Measurements from ENCODE around the gene HOXA11.

The HOXA11 gene

DNA sequence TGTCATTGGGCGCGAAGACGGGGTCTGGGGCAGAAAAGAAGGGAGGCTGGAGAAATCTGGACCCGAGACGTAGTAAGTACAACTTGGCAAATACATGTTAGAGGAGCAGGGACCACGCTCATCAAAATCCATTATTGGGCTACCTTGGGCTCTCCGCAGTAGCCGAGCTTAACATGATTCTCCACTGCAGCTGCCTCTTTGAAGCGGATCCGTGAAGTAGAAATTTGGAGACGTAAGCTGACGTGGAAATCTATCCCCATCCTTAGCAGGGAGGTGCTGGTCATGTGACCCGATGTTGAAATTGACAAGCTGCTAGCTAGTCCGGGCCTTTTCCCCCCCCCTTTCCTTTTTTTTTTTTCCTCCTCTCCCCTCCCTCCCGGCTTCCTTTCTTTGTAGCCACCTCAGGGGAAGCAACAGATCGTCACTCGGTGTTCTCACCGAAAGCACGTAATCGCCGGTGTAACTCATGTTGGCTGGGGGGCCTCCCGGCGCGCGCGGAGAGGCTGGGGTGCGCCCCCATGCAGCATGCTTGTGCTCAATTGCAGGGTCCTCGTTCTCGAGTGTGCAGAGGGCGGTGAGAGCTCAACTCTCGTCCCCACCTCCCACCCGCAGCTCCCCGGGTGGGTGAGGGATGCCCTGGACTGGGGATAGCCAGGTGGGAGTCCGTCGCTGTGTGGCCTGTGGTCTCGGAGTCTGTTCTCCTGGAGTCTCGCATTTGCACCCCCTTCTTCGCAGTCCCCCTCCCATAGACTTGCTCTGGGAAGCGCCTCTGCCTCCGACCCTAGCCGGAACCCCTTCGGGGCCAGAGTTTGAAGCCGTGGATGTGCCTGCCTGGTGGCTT is at the start of gene HOXA11:
Gene HOXA11, minus strand, starts transcription at position 220 of the 841 bp plus-strand sequence. Its CDS starts 88 bp downstream, at position 132.
- peak; percentile 4 for DNase-seq

DNA sequence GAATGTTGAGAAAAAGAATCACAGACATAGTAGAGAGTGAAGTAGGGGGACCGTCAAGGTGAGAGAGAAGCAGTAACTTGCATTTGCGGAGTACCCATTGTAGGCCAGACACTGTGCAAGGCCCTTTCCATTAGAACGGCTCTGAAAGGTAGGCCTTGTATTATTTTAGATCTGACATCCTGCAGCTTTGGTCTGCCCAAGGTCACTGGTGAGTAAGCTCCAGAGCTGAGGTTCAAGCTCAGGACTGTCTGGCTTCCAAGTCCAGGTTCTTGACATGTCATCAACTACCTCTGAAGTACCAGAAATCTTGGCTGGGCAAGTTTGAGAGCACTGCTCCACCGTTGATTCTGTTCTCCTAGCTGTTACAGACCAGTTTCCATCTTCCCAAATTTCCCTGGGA is 44.4 kb upstream of the HOXA11 start:
- no peak for DNase-seq

DNA sequence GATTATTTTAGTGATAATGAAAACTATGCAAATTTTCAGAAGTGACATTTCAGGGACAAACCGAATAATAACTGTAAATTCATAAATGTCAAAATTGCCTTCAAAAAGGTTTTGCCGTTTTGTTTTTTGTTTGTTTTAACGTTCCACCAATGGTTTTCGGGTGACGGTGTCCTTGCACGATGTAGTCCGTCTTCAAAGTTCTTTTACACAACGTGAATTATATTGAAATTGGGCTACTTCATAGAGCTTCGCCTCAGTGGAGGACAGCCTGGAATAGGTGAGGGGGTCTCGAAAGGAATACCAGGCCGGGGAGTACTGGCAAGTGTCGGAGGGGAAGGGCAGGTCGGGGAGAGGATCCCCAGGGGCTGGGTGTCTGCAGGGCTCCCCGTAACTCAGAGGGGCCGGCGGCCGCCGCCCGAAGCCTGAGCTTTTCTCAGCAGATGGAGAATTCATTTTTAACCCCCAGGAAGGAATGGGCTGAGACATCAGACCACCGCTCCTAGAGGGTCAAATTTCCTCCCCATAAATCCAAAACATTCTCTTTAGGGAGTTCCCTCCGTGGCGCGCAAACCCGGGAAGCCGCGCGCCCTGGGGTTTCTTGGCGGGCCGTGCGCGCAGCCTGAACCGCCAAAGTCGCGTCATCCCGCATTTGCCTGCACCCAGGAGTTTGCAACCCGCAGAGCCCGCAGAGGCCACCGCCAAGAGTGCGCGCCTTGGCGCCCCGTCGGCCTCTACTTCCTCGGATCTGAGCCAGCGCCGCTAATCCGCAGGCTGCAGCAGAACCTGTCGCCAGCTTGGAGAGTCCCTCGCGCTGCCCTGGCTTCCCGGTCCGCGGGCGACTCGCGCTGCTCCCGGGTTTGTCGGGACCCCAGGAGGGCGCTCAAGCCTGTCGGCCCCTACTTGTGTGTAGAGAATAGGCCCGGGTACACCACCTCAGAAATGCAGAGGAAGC is 40.2 kb upstream of the HOXA11 start:
- DNase-seq, result no peak

DNA sequence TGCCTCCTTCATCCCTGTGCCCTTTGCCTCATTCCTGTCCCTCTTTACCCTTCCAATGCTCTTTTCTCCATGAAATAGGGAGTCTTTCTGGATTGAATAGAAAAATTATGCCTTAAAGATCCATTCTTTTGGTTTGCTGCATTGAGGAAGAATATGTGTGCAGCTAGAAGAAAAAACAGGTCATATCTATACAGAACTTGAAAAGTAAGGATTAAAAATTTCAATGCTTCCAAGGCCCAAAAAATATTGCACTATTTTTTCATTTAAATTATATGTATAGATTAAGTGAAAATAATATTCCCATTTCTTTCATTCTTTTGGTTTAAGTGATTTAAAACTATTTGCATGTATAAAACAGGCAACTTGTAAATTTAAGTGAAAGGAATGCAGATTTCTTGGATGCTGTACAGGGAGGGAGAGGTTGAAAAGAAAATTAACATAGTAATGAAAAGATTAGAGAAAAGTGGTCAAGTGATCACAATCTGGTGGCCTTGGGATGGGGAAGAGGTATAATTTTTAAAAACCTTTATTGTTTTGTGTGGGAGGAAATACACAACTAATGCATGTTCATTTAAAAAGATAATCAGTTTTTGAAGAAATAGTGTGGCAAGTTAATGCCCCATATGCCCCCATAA is 39.0 kb upstream of the HOXA11 start:
- no peak for DNase-seq

DNA sequence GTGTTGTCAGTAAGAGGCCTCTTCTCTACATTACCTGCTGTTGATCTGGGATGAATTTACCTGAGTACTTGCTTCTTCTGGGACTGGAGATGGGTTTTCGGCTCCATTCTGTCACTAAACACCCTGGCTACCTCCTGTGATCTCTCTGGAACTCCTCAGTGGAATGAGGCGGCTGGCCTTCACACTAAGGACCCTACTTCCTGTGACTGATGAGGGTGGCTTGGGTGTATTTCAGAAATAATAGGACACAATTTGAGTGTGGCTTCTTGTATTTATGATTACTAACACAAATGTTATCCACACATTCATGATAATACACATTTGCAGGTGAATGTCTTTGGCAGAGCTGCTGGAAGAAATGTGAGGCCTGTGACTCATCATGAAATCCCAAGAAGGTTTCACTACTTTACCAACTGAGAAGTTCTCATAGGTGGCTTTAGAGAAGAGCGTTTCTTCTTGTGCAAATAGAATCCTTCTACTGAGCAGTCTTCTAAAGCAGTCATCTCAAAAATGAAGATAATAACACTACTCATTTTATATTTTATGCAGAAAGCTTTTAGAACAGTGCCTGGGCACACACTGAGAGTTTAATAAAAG is 36.3 kb upstream of the HOXA11 start:
- DNase-seq, result no peak

GRCh38 chr7:27220440-27220955 is 35.5 kb upstream of the HOXA11 start:
- no peak for DNase-seq

DNA sequence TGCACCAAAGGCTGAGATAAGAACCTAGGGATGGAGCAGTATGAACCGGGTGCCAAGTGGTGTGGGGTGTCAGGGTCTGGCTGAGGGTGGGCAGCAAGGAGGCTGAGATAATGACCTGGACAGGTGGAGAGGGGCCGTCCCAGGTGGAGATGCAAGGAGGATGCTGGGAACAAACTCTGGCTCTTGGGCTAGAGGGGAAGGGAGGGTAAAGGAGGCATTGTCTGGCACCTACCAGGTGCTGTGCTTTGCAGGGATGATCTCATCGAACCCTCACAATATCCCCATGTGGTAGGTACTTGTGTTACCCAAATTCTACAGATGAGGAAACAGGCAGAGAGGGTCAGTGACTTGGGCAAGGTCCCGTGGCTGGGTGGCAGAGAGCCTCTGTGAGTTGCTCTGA is 34.8 kb upstream of the HOXA11 start:
- DNase-seq, result no peak

- no peak for DNase-seq
Measured at GRCh38 chr7:27217951-27218350, 32.9 kb upstream of the HOXA11 start.

DNA sequence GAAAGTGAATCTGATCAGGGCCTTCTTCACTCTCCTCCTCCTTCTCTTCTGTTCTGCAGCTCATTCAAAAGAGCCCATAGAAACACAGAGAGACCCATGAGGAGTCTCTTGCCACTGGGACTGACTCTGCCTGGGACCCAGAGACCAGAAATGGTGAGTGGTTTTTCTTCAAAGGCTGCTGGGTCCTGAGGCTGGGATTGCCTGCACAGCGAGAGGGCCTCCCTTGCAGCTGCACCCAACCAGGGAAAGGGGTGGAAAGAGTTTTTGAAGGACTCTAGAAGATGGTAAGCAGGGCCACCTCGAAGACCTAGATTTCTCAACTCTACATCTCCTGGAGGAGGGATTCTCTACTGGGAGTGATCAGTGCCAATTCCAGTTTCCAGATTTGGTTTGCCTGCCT is 30.3 kb upstream of the HOXA11 start:
- no peak for DNase-seq

DNA sequence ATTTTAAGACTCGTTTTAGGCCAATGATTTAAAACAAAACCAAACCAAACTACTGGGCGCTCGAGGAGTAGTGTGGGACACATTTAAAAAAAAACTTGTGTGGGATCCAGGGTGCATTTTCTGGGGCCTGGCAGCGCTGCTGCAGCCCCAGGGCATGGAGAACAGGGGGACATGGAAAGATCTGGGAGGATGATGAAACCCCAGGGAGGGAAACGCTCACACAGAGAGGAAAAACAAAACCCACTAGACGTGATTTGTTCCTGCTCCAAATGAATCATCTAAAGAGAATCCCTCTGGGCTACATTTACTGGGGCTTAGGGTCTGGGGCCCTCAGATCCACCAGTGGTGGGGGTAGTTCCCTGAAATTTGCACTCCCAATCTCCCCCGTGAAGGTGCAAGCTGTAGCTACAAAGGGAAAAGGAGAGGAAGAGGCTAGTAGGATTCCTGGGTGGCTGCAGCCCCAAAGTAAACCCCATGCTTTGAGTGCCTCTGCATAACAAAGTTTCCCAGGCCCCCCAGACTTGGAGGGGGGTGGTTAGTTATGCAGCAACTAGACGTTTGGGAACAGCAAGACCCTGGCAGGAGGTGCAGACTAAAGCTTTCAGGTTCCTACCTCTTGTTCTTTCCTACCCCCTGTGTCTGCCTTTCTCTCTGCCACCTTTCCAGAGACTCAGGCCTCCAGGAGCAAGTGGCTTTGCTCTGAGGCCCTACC is 29.4 kb upstream of the HOXA11 start:
- no peak for DNase-seq

DNA sequence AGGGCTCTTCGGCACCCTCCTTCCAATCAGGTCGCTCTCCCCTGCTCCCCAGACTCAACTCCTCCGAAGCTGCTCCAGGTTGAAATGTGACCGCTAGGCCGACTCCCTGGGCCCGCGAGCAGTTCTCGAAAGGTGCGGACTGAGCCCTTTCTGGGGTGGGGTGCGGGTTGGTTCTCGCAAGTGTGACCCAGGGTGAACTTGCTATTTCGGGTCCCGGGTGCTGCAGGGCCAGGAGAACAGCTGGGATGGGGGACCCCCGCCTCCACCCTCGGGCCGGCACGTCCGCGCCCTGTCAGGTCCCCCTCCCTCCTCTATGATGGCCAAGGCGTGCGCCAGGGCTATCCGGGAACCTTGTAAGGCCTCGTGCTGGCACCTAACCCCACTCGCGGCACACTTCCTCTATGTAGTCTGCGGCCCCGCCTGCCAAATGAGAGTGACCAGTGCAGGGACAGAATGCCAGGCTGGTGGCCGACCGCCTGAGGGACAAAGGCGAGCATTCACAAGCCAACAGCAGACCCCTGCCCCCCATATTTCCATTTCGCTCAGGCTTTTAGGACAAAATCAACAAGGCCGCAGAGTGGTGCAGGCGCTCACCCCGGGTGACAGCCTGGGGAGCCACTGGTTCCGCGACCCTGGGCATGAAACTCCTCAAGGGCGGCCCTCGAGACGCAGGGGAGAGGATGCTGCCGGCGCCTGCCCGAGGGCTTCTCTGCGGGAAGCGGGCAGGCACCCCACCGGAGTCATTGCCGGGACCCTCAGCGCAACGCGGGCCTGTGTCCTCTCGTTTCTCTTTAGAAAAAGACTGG is 28.6 kb upstream of the HOXA11 start:
- no peak for DNase-seq

DNA sequence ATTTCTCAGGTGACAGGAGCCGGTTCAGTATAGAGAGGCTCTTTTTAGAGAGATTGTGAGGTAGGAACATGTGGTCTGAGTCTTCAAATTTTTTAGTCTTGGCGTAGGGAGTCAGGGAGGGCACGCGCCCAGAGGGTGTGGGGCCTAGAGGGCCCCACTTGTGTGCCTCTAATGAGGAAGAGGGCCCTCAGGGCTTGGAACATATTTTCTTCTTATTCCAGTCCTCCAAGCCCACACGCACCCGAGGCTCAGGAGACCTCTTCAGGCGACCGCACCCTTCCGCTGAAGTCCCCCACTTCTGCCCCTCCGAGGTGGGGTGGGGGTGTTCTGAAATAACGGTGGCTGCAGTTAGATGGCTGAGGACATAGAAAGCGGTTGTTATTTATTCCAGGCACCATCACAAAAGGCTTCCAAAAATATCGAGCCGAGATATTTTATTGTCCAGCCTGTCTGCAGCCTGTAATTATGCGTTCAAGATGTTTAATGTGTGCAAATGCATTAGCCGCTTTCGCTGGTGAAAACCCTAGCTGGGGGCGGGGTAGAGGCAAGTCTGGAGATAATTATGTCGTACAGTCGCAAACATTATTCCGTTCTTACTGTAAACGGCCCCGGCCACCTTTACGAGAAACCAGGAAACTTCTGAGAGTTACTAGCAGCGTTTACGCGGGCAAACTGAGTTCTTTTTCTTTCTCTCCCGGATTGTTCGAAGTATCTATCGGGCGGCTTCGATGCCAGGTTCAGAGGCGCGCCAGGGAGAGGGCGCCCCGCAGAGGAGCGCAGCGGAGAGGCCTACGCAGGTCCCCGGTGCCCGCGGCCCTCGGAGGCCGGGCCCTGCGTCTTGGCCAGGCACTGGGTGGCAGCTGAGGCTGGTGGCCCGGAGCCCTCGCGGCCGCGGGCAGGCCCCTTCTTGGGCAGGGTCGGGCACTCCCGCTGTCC is 27.7 kb upstream of the HOXA11 start:
- no peak for DNase-seq

DNA sequence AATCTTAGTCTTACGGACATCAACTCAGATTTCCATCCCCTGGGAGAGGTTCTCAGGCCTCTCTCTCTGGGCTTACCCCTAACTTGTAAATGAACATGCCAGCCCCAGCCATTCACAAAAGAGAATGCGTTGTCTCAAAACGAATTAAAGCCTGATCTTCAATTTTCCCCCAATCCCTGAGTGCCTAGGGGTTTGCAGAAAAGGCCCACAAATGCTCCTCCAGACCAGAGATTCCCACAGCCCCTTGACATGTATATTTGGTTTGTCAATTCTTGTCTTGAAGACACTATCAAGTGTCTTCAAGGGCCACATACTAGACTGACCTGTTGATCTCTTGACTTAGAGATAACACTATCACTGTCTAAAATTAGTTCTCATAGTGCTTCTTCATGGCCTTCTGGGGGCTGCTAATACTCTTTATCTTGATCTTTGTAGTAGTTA is 26.8 kb upstream of the HOXA11 start:
- DNase-seq, result no peak

DNA sequence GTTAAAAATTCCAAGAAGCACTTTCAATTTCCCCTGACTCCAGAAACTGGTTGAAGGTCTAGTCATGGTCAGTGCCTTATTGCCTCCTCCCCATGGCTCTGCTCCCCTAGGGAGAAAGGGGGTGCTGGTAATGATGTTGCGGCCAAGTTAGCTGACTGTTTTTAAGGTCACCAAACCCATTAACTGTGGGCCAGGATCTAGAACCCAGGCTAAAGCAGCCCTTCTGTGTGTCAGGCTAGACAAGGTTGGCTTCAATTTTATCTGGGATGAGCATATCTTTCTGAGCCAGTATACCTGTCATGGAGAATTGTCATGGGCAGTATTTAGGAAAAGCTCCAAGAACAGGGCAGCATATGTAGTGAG is 26.0 kb upstream of the HOXA11 start:
- DNase-seq, result no peak

- peak; percentile 40 for DNase-seq
Measured at GRCh38 chr7:27210441-27211083, 25.5 kb upstream of the HOXA11 start.

- no peak for DNase-seq
Measured at GRCh38 chr7:27209933-27210440, 25.0 kb upstream of the HOXA11 start.

GRCh38 chr7:27208998-27209397 is 24.0 kb upstream of the HOXA11 start:
- no peak for DNase-seq

- no peak for DNase-seq
Measured at GRCh38 chr7:27207348-27207985, 22.4 kb upstream of the HOXA11 start.

Measured in activated naive CD4-positive, alpha-beta T cell treated with Interleukin-2 at 50 U/mL for 16 hours (primary cell).